Mesothelial cell of epicardium (in vitro differentiated cells): Measurements from ENCODE around the gene TBC1D22A. TPM values are rescaled to one million over a fixed set of nuclear protein-coding genes. Genes with fewer than 3 reads are reported as not detected.

Experiments
- DNase-seq, 2 experiments: peaks; one replicate each; pipeline ENCODE4 v3.0.0; 2021; ENCODE audit warnings: low spot score in 2 of 2; ENCODE audit not compliant: unreplicated experiment in 2 of 2
- H3K27ac Mint-ChIP-seq: 2 replicates; pipeline ENCODE4 v1.8.0; 2021; ENCODE audit warnings: mixed read lengths
- H3K27me3 Mint-ChIP-seq: 2 replicates; pipeline ENCODE4 v1.8.0; 2021; ENCODE audit warnings: low read depth, mixed read lengths
- H3K36me3 Mint-ChIP-seq: 2 replicates; pipeline ENCODE4 v1.8.0; 2021; ENCODE audit warnings: mixed read lengths
- H3K4me1 Mint-ChIP-seq: 2 replicates; pipeline ENCODE4 v1.8.0; 2021; ENCODE audit warnings: mixed read lengths
- H3K4me3 Mint-ChIP-seq: 2 replicates; pipeline ENCODE4 v1.8.0; 2021; ENCODE audit warnings: mild to moderate bottlenecking, moderate library complexity, mixed read lengths
- H3K9me3 Mint-ChIP-seq: 2 replicates; pipeline ENCODE4 v1.8.0; 2021; ENCODE audit warnings: mixed read lengths
- total RNA-seq: library from RNA; stranded (reverse); gene quantifications from 3 replicates; pipeline ENCODE4 v1.2.1, GENCODE V29; 2021
- TF ChIP-seq, protein P1 (sequence below): fragments of 200-600 bp; sonication (generic); IDR thresholded peaks from one replicate; pipeline ENCODE4 v1.5.0; 2021; ENCODE audit warnings: antibody characterized with exemption; ENCODE audit not compliant: unreplicated experiment

Gene TBC1D22A
- total RNA-seq, 1 donor from 2014 or later, result 26.6 TPM

DNA sequence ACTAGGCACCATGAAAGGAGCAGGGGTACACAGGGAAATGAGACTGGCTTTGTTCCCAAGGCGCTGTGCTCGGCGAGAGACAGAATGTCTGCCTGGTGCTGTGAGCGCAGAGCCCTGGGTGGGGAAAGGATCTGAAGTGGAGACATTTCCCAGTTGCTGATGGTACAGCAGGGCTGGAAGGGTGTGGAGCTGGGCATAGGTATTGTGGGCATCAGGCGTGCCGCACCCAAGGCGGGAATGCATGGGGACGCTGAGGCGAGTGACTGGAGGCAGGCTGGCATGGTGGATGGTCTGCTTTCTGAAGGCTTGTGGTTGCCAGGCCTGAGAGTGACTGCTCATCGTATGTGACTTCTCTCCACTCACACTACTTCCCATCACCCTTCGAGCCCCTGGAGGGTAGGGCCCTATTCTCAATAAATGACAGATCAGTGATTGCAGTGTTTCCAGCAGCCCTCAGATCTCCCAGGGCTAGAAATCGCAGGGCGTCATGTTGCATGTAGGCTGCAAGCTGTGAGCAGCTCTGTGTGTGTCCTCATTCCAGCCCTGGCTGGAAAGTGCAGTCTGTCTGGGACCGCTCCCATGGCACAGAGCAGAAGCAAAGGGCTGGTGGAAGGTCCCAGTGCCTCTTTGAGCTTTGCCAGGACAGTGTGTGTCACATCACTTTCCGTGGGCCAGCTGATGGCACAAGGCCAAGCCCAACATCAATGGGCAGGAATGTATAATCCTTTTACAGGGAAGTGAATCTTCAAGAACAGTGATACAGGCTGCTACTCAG is 67.7 kb downstream of the TBC1D22A start:
- Mint-ChIP-seq H3K9me3 (peaks cover 6% of the 10 kb centered on the region), H3K4me3 (no peak overlapping the region)
- TF ChIP-seq, protein P1, sequence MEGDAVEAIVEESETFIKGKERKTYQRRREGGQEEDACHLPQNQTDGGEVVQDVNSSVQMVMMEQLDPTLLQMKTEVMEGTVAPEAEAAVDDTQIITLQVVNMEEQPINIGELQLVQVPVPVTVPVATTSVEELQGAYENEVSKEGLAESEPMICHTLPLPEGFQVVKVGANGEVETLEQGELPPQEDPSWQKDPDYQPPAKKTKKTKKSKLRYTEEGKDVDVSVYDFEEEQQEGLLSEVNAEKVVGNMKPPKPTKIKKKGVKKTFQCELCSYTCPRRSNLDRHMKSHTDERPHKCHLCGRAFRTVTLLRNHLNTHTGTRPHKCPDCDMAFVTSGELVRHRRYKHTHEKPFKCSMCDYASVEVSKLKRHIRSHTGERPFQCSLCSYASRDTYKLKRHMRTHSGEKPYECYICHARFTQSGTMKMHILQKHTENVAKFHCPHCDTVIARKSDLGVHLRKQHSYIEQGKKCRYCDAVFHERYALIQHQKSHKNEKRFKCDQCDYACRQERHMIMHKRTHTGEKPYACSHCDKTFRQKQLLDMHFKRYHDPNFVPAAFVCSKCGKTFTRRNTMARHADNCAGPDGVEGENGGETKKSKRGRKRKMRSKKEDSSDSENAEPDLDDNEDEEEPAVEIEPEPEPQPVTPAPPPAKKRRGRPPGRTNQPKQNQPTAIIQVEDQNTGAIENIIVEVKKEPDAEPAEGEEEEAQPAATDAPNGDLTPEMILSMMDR, result no peak

GRCh38 chr22:46830841-46831240 is 68.4 kb downstream of the TBC1D22A start:
- DNase-seq, result no peak
- Mint-ChIP-seq H3K36me3 (peaks cover 27% of the 10 kb centered on the region), H3K27me3 (no peaks in the 10 kb centered on the region), H3K4me1 (peaks cover 46% of the 10 kb centered on the region), H3K4me3 (no peak overlapping the region), H3K9me3 (peaks cover 13% of the 10 kb centered on the region), H3K27ac (peak overlapping the region; percentile 97)
- TF ChIP-seq, protein P1, result no peak

More for the DNA sequence above, 67.7 kb downstream of the TBC1D22A start:
- no peak for DNase-seq
- Mint-ChIP-seq H3K4me1 (peaks cover 46% of the 10 kb centered on the region), H3K27ac (peak overlapping the region; percentile 97), H3K36me3 (peaks cover 20% of the 10 kb centered on the region), H3K27me3 (no peaks in the 10 kb centered on the region)

- TF ChIP-seq, protein P1, result peak; percentile 23
- no peaks in the 10 kb centered on the region for H3K27me3 Mint-ChIP-seq
- H3K4me1 Mint-ChIP-seq, result peaks cover 39% of the 10 kb centered on the region
- peaks cover 39% of the 10 kb centered on the region for H3K36me3 Mint-ChIP-seq
- no peak overlapping the region for H3K27ac Mint-ChIP-seq
- no peak for DNase-seq
- no peak overlapping the region for H3K4me3 Mint-ChIP-seq
- H3K9me3 Mint-ChIP-seq, result peaks cover 36% of the 10 kb centered on the region
These were observed 70.8 kb downstream of the TBC1D22A start for GRCh38 chr22:46833228-46833627.

GRCh38 chr22:46834021-46834737 is 71.7 kb downstream of the TBC1D22A start:
- TF ChIP-seq, protein P1, result no peak
- H3K4me1 Mint-ChIP-seq, result peaks cover 29% of the 10 kb centered on the region
- DNase-seq, result no peak
- no peak overlapping the region for H3K4me3 Mint-ChIP-seq
- peaks cover 47% of the 10 kb centered on the region for H3K36me3 Mint-ChIP-seq
- H3K27me3 Mint-ChIP-seq, result no peaks in the 10 kb centered on the region
- H3K27ac Mint-ChIP-seq, result no peak overlapping the region
- H3K9me3 Mint-ChIP-seq, result peaks cover 45% of the 10 kb centered on the region

GRCh38 chr22:46835288-46835687 is 72.8 kb downstream of the TBC1D22A start:
- Mint-ChIP-seq H3K27me3 (no peaks in the 10 kb centered on the region), H3K9me3 (peaks cover 55% of the 10 kb centered on the region), H3K36me3 (peaks cover 50% of the 10 kb centered on the region), H3K4me3 (no peak overlapping the region), H3K4me1 (peaks cover 18% of the 10 kb centered on the region), H3K27ac (no peak overlapping the region)
- DNase-seq, result no peak
- TF ChIP-seq, protein P1, result no peak
